M059J (cell line): ENCODE measurements around the gene NEK8. TPM values are rescaled to one million over a fixed set of nuclear protein-coding genes. Genes with fewer than 3 reads are reported as not detected.
"Not testable (repeated sequence)": the region's sequence is repeated elsewhere in the genome, so short reads cannot be mapped to it uniquely, and the experiment has no call there.

Source experiments
- DNase-seq: peaks from one replicate; pipeline ENCODE4 v3.0.0-alpha.2; 2012; ENCODE audit warnings: low read depth
- total RNA-seq: library from RNA; depleted of rRNA; stranded (reverse); fragments of >200 nt; shearing (Covaris generic); gene quantifications from 2 replicates; pipeline ENCODE4 v1.2.3, GENCODE V29; 2014; rRNA removed

The NEK8 gene
- total RNA-seq, 1 experiment from 2014 or later: 2.4 TPM

GRCh38 chr17:28763804-28764266 is 35.2 kb downstream of the NEK8 start:
- peak; percentile 77 for DNase-seq

- DNase-seq: no peak
These were observed 36.5 kb downstream of the NEK8 start for GRCh38 chr17:28765038-28765437.

- no peak for DNase-seq
These were observed 45.1 kb downstream of the NEK8 start for GRCh38 chr17:28773736-28774135.

GRCh38 chr17:28774206-28774605 is 45.6 kb downstream of the NEK8 start:
- DNase-seq: no peak

- no peak for DNase-seq
These were observed 48.6 kb downstream of the NEK8 start for GRCh38 chr17:28777178-28777577.

- not testable (repeated sequence) for DNase-seq
These were observed 51.0 kb downstream of the NEK8 start for GRCh38 chr17:28779601-28780000.

- no peak for DNase-seq
These were observed 54.6 kb downstream of the NEK8 start for GRCh38 chr17:28783161-28783560.

GRCh38 chr17:28788100-28788499 is 59.5 kb downstream of the NEK8 start:
- DNase-seq: no peak

Other genes starting within 250 kb of the NEK8 start
- not detected in 2 replicates for gene FOXN1, start 222.4 kb upstream of the NEK8 start, total RNA-seq
- 29.8 and 36.9 TPM in 2 replicates for gene UNC119, start 176.2 kb upstream of the NEK8 start, total RNA-seq
- 112 and 119 TPM in 2 replicates for gene PIGS, start 157.3 kb upstream of the NEK8 start, total RNA-seq
- gene ALDOC, start 151.9 kb upstream of the NEK8 start, total RNA-seq: 0.32 TPM in 1 of 2 replicates, not detected in the other
- 52.9 and 104 TPM in 2 replicates for gene SPAG5, start 129.8 kb upstream of the NEK8 start, total RNA-seq
- 2.2 and 9.7 TPM in 2 replicates for gene RSKR, start 114.6 kb upstream of the NEK8 start, total RNA-seq
- gene BLTP2, start 83.6 kb upstream of the NEK8 start, total RNA-seq: 92.0 and 97.6 TPM in 2 replicates
- gene SDF2, start 66.9 kb upstream of the NEK8 start, total RNA-seq: 74.0 and 81.7 TPM in 2 replicates
- 20.8 and 28.1 TPM in 2 replicates for gene SUPT6H, start 66.6 kb upstream of the NEK8 start, total RNA-seq
- gene PROCA1, start 16.9 kb upstream of the NEK8 start, total RNA-seq: 0.84 and 1.3 TPM in 2 replicates
- gene RAB34, start 10.9 kb upstream of the NEK8 start, total RNA-seq: 27.3 and 32.1 TPM in 2 replicates
- 444 and 507 TPM in 2 replicates for gene RPL23A, start 8.8 kb upstream of the NEK8 start, total RNA-seq
- 9.4 and 11.2 TPM in 2 replicates for gene TLCD1, start 2.6 kb upstream of the NEK8 start, total RNA-seq
- gene TRAF4, start 15.2 kb downstream of the NEK8 start, total RNA-seq: 44.9 and 48.0 TPM in 2 replicates
- gene FAM222B, start 114.0 kb downstream of the NEK8 start, total RNA-seq: 3.2 and 13.2 TPM in 2 replicates
- gene ERAL1, start 126.2 kb downstream of the NEK8 start, total RNA-seq: 34.4 and 41.7 TPM in 2 replicates
- gene FLOT2, start 168.9 kb downstream of the NEK8 start, total RNA-seq: 23.6 and 27.6 TPM in 2 replicates
- 7.1 and 9.0 TPM in 2 replicates for gene DHRS13, start 174.3 kb downstream of the NEK8 start, total RNA-seq
- gene PHF12, start 222.7 kb downstream of the NEK8 start, total RNA-seq: 19.8 and 22.9 TPM in 2 replicates